ENCODE measurements around the gene ALDH3B2. TPM values are rescaled to one million over a fixed set of nuclear protein-coding genes. Genes with fewer than 3 reads are reported as not detected.

Gene ALDH3B2
- total and polyA plus RNA-seq, 2 experiments from 2014 or later, result not detected

- TF ChIP-seq ETS1 (IDR thresholded peaks at IDR 0.05), result no peak
- TF ChIP-seq EZH2 (IDR thresholded peaks at IDR 0.05; ENCODE audit: low read depth, unreplicated experiment), result no peak
- TF ChIP-seq CTCF (conservative IDR thresholded peaks at IDR 0.05; ENCODE audit: low read depth in 2 of 2), result no peak
- no peak for TF ChIP-seq REST (IDR thresholded peaks at IDR 0.05; ENCODE audit: unreplicated experiment)
- no peak for TF ChIP-seq STAT1 (IDR thresholded peaks at IDR 0.05; ENCODE audit: unreplicated experiment)
- TF ChIP-seq NANOG (IDR thresholded peaks at IDR 0.05; ENCODE audit: borderline replicate concordance), result no peak
- no peak for TF ChIP-seq JUNB (IDR thresholded peaks at IDR 0.05; ENCODE audit: unreplicated experiment)
Observed at GRCh38 chr11:67630943-67631331, 43.5 kb downstream of the ALDH3B2 start (continued).

- Histone ChIP-seq H3K36me3 (ENCODE audit: insufficient read depth) (no peaks in the 10 kb centered on the region), H2AFZ (peak overlapping the region; percentile 83), H3K27me3 (ENCODE audit: insufficient read depth) (no peaks in the 10 kb centered on the region), H3K4me2 (peak overlapping the region; percentile 87), H3K4me1 (ENCODE audit: insufficient read depth) (peaks cover 10% of the 10 kb centered on the region; the same call in 1 of the 2 replicates), H3K27ac (ENCODE audit: low read depth) (0 out of 2 replicates have a peak overlapping the region, but pooled peaks have one; percentile 83), H3F3A (replicated peaks; ENCODE audit: low read depth) (peaks cover 5% of the 10 kb centered on the region; the same call in 1 of the 2 replicates), H3K79me2 (replicated peaks; ENCODE audit: insufficient read depth) (no peaks in the 10 kb centered on the region), H3K9me2 (ENCODE audit: insufficient read depth) (no peaks in the 10 kb centered on the region), H4K20me1 (replicated peaks; ENCODE audit: insufficient read depth) (no peaks in the 10 kb centered on the region), H3K4me3 (peak overlapping the region; percentile 83)
- ATAC-seq, result peak; percentile 73
- peak overlapping the region; percentile 78 for H3K4me3 Mint-ChIP-seq
- peak; percentile 100 for DNase-seq (ENCODE audit: low spot score)
- H3K27me3 Mint-ChIP-seq (ENCODE audit: insufficient read depth, low read depth, poor library complexity), result peaks cover 30% of the 10 kb centered on the region
- H3K27ac Mint-ChIP-seq, result peak overlapping the region; percentile 86
- H3K36me3 Mint-ChIP-seq (ENCODE audit: low read depth), result peaks cover 15% of the 10 kb centered on the region
- H3K4me1 Mint-ChIP-seq, result peaks cover 20% of the 10 kb centered on the region; the same call in 2 of the 3 replicates
- H3K9me3 Mint-ChIP-seq, result peaks cover 1% of the 10 kb centered on the region; the same call in 2 of the 3 replicates
- no peak for TF ChIP-seq NANOG (IDR thresholded peaks at IDR 0.05; ENCODE audit: borderline replicate concordance)
- TF ChIP-seq STAT1 (IDR thresholded peaks at IDR 0.05; ENCODE audit: unreplicated experiment), result no peak
- TF ChIP-seq EZH2 (IDR thresholded peaks at IDR 0.05; ENCODE audit: low read depth, unreplicated experiment), result no peak
- peak; percentile 86 for TF ChIP-seq POLR2AphosphoS5 (IDR thresholded peaks at IDR 0.05; ENCODE audit: low read depth)
- no peak for TF ChIP-seq ZNF114 (CRISPR knock-in tag; IDR thresholded peaks at IDR 0.05)
- TF ChIP-seq EZH2phosphoT487 (IDR thresholded peaks at IDR 0.05; ENCODE audit: unreplicated experiment), result no peak
- TF ChIP-seq CTCF (conservative IDR thresholded peaks at IDR 0.05; ENCODE audit: low read depth in 2 of 2), result peak; percentile 64 to 86
- no peak for TF ChIP-seq JUNB (IDR thresholded peaks at IDR 0.05; ENCODE audit: unreplicated experiment)
- no peak for TF ChIP-seq CREB1 (CRISPR knock-in tag; IDR thresholded peaks at IDR 0.05; ENCODE audit: low read depth)
Observed at GRCh38 chr11:67630228-67630942, 44.0 kb downstream of the ALDH3B2 start.
